AG09309 (cell line): ENCODE results near the gene ANXA4.
A peak's percentile ranks its signal among the peaks of the same experiment; 100 is the strongest.

Source experiments
- DNase-seq: peaks from one replicate; pipeline ENCODE4 v3.0.0-alpha.2; 2010; ENCODE audit warnings: low read depth
- H3K4me3 ChIP-seq: 2 replicates; pipeline ENCODE4 v1.5.1; 2011; ENCODE audit warnings: mild to moderate bottlenecking, low read depth, low read length, moderate library complexity; ENCODE audit not compliant: control insufficient read depth
- TF ChIP-seq, protein P1 (sequence below): IDR thresholded peaks from 2 replicates; pipeline ENCODE4 v1.5.1; 2011; ENCODE audit warnings: mild to moderate bottlenecking, low read depth, low read length, inconsistent platforms; ENCODE audit not compliant: insufficient read depth, control insufficient read depth; ENCODE audit errors: missing control alignments

ANXA4 gene

GRCh38 chr2:69741575-69742321, at the start of gene ANXA4:
Gene ANXA4 (plus strand): TSS chr2:69742134. CDS start chr2:69781566, 39,432 bp downstream.
- H3K4me3 ChIP-seq: peak within 1 kb of the TSS; percentile 82
- no peak for DNase-seq

DNA sequence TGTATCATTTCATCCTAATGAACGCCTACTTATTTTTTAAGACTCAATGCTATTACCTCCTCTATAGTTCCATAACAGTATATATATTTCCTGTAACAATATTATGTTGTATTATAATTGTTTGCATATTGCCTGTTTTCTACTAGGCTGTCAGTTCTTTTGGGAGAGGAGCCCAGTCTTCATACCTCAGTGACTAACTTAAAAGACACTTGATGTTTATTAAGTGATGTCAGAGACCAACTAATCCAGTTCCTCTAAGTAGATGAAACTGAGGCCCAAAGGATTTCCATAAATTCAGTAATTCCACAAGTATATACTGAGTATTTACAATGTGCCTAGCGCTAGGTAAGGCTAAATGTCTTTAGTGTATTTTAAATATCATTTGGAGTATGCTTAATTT, 49.5 kb upstream of the ANXA4 start:
- no peak overlapping the region for H3K4me3 ChIP-seq
- no peak for DNase-seq
- TF ChIP-seq, protein P1, sequence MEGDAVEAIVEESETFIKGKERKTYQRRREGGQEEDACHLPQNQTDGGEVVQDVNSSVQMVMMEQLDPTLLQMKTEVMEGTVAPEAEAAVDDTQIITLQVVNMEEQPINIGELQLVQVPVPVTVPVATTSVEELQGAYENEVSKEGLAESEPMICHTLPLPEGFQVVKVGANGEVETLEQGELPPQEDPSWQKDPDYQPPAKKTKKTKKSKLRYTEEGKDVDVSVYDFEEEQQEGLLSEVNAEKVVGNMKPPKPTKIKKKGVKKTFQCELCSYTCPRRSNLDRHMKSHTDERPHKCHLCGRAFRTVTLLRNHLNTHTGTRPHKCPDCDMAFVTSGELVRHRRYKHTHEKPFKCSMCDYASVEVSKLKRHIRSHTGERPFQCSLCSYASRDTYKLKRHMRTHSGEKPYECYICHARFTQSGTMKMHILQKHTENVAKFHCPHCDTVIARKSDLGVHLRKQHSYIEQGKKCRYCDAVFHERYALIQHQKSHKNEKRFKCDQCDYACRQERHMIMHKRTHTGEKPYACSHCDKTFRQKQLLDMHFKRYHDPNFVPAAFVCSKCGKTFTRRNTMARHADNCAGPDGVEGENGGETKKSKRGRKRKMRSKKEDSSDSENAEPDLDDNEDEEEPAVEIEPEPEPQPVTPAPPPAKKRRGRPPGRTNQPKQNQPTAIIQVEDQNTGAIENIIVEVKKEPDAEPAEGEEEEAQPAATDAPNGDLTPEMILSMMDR: no peak

More at GRCh38 chr2:69741575-69742321, at the start of gene ANXA4:
- TF ChIP-seq, protein P1: no peak

DNA sequence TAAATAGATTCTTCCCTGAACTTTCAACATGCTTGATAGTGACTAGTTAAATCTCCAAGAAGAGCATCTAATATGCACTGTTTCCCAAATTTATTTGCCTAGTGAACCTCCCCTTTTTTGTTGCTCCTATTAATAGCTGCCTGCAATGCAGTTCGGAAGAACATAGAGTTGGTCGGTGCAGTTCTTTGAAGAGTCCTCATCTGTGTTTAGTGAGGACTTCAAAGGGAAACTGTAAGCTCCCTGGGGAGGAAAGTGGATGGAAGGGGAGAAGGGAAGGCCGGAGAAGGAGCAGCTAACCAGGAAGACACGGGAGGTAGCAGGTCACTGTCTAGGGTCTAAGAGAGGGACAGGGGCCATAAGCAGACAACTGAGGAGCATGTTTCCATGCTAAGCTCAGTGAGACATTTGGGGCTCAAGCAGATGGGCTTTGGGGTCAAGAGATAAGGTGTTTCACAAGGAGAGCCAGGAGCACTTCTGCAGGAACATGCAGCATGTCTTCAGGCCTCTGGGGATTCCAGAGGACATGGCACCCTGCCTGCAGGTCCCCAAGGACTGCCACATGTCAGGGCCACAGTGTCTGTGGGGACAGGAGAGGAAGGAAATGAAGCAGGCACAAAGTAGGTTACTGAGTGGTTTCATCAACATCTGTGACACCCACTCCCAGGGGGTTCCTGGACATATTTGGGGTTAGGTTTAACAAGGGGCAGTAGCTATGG, 48.7 kb upstream of the ANXA4 start:
- no peak overlapping the region for H3K4me3 ChIP-seq
- DNase-seq: no peak
- TF ChIP-seq, protein P1: no peak

GRCh38 chr2:69693775-69694450, 48.0 kb upstream of the ANXA4 start:
- H3K4me3 ChIP-seq: no peak overlapping the region
- TF ChIP-seq, protein P1: no peak
- no peak for DNase-seq

DNA sequence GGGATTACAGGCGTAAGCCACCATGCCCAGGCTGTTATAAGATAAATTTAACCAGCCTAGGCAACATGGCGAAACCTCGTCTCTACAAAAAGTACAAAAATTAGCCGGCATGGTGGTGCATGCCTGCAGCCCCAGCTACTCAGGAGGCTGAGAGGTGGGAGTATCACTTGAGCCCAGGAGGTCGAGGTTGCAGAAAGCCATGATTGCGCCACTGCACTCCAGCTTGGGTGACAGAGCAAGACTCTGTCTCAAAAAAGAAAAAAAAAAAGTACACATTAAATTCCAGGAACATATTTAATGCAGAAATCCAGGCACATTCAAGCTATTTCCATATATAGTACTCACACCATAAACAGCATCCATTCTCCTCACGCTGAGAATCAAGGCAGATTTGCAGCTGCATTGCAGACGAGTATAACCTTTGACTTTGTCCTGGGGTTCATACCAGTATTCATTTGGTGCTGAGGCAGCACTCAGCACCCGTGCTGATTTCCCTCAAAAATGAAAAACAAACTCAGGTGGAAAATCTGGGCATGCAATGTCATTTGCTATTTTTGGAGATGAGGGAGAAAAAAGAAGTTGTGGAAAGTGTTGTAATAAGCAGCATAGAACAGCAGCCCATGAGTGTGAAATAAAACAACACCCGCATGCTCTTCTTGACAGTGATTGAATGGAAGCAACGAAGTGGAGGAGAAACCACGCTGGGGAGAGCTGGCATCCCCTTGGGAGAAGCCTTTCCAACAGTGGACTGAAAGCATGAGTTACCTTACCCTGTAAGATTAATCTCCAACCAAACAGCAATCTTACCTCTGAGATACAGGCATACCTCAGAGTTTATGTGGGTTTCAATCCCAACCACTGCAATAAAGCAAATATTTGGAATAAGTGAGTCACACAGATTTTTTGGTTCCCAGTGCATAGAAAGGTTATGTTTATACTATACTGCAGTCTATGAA, 46.8 kb upstream of the ANXA4 start:
- TF ChIP-seq, protein P1: no peak
- DNase-seq: peak; percentile 47
- no peak overlapping the region for H3K4me3 ChIP-seq

DNA sequence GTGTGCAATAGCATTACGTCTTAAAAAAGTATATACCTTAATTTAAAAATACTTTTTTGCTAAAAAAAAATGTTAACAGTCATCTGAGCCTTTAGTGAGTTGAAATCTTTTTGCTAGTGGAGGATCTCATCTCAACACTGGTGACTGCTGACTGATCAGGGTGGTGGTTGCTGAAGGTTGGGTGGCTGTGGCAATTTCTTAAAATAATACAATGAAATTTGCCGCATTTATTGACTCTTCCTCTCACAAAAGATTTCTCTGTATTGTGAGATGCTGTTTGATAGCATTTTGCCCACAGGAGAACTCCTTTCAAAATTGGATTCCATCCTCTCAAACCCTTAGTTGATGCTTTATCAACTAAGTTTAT, 46.1 kb upstream of the ANXA4 start:
- H3K4me3 ChIP-seq: no peak overlapping the region
- no peak for DNase-seq
- TF ChIP-seq, protein P1: no peak
